ENCODE measurements around the gene UBAC1. TPM values are rescaled to one million over a fixed set of nuclear protein-coding genes. Genes with fewer than 3 reads are reported as not detected.

Gene UBAC1
- total and polyA plus RNA-seq, 9 of the 15 experiments (the other 6 are each of a cell fraction or from before 2014, with no cell fraction given) = 94.0 to 399 (median 228) TPM

- TF ChIP-seq JUND (IDR thresholded peaks at IDR 0.05; ENCODE audit: borderline replicate concordance, low read depth, low read length) (peak; percentile 23; the same call in 1 of the 2 replicates), JUND (tag; IDR thresholded peaks at IDR 0.05; ENCODE audit: borderline replicate concordance, low read depth, low read length) (no peak), MBD1 (CRISPR knock-in tag; IDR thresholded peaks at IDR 0.05) (no peak), NRF1 (conservative IDR thresholded peaks at IDR 0.05 in 1 of 2, IDR thresholded peaks at IDR 0.05 in 1 of 2) (peak; percentile 60 to 67), ZMIZ1 (IDR thresholded peaks at IDR 0.05; ENCODE audit: low read depth in 2 of 2, low read length in 2 of 2) (no peak), ZBTB8A (IDR thresholded peaks at IDR 0.05; ENCODE audit: partially characterized antibody) (no peak), CXXC5 (CRISPR knock-in tag; IDR thresholded peaks at IDR 0.05) (peak; percentile 99), DACH1 (IDR thresholded peaks at IDR 0.05; ENCODE audit: partially characterized antibody) (no peak), FOXJ2 (tag; IDR thresholded peaks at IDR 0.05) (no peak), SIN3A (IDR thresholded peaks at IDR 0.05; ENCODE audit: borderline replicate concordance in 2 of 2, control insufficient read depth in 1 of 2, low read depth in 2 of 2, low read length in 2 of 2) (peak; percentile 15 to 76; a peak in 1 of 4 replicates), POLR2A (conservative IDR thresholded peaks at IDR 0.05) (no peak), ATF7 (IDR thresholded peaks at IDR 0.05) (peak; percentile 83)
- TF ChIP-seq, protein P1, sequence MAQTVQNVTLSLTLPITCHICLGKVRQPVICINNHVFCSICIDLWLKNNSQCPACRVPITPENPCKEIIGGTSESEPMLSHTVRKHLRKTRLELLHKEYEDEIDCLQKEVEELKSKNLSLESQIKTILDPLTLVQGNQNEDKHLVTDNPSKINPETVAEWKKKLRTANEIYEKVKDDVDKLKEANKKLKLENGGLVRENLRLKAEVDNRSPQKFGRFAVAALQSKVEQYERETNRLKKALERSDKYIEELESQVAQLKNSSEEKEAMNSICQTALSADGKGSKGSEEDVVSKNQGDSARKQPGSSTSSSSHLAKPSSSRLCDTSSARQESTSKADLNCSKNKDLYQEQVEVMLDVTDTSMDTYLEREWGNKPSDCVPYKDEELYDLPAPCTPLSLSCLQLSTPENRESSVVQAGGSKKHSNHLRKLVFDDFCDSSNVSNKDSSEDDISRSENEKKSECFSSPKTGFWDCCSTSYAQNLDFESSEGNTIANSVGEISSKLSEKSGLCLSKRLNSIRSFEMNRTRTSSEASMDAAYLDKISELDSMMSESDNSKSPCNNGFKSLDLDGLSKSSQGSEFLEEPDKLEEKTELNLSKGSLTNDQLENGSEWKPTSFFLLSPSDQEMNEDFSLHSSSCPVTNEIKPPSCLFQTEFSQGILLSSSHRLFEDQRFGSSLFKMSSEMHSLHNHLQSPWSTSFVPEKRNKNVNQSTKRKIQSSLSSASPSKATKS (CRISPR knock-in tag; IDR thresholded peaks at IDR 0.05) = no peak
- TF ChIP-seq, protein P2, sequence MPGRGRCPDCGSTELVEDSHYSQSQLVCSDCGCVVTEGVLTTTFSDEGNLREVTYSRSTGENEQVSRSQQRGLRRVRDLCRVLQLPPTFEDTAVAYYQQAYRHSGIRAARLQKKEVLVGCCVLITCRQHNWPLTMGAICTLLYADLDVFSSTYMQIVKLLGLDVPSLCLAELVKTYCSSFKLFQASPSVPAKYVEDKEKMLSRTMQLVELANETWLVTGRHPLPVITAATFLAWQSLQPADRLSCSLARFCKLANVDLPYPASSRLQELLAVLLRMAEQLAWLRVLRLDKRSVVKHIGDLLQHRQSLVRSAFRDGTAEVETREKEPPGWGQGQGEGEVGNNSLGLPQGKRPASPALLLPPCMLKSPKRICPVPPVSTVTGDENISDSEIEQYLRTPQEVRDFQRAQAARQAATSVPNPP (IDR thresholded peaks at IDR 0.05; ENCODE audit: borderline replicate concordance, insufficient read depth, insufficient read length) = no peak
- TF ChIP-seq, protein P3, sequence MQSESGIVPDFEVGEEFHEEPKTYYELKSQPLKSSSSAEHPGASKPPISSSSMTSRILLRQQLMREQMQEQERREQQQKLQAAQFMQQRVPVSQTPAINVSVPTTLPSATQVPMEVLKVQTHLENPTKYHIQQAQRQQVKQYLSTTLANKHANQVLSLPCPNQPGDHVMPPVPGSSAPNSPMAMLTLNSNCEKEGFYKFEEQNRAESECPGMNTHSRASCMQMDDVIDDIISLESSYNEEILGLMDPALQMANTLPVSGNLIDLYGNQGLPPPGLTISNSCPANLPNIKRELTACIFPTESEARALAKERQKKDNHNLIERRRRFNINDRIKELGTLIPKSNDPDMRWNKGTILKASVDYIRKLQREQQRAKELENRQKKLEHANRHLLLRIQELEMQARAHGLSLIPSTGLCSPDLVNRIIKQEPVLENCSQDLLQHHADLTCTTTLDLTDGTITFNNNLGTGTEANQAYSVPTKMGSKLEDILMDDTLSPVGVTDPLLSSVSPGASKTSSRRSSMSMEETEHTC (IDR thresholded peaks at IDR 0.05) = no peak
- TF ChIP-seq, protein P4, sequence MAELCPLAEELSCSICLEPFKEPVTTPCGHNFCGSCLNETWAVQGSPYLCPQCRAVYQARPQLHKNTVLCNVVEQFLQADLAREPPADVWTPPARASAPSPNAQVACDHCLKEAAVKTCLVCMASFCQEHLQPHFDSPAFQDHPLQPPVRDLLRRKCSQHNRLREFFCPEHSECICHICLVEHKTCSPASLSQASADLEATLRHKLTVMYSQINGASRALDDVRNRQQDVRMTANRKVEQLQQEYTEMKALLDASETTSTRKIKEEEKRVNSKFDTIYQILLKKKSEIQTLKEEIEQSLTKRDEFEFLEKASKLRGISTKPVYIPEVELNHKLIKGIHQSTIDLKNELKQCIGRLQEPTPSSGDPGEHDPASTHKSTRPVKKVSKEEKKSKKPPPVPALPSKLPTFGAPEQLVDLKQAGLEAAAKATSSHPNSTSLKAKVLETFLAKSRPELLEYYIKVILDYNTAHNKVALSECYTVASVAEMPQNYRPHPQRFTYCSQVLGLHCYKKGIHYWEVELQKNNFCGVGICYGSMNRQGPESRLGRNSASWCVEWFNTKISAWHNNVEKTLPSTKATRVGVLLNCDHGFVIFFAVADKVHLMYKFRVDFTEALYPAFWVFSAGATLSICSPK (IDR thresholded peaks at IDR 0.05; ENCODE audit: borderline replicate concordance) = no peak
These were observed at the start of gene UBAC1 (continued) for GRCh38 chr9:135961277-135961715.
